NOMO-1 treated with DMSO at 0.1 percent for 48 hours (cell line): ENCODE data around the gene TXNIP.

Source experiments
- DNase-seq: peaks from one replicate; lab custom pipeline; 2025; ENCODE audit not compliant: unreplicated experiment; lab: John Stamatoyannopoulos, UW

The TXNIP gene

DNA sequence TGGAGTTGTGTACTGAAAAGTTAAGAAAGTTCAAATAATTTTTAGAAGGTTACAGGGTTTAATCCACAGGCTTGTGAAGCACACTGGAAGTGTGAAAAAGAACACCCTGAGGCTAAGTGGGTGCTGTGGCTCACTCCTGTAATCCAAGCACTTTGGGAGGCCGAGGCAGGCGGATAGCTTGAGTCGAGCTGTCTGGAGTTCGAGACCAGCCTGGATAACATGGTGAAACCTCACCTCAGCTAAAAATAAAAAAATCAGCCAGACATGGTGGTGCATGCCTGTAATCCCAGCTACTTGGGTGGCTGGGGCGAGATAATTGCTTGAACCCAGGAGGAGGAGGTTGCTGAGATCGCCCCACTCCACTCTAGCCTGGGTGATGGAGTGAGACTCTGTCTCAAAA is 9.8 kb downstream of the TXNIP start:
- DNase-seq: no peak

DNA sequence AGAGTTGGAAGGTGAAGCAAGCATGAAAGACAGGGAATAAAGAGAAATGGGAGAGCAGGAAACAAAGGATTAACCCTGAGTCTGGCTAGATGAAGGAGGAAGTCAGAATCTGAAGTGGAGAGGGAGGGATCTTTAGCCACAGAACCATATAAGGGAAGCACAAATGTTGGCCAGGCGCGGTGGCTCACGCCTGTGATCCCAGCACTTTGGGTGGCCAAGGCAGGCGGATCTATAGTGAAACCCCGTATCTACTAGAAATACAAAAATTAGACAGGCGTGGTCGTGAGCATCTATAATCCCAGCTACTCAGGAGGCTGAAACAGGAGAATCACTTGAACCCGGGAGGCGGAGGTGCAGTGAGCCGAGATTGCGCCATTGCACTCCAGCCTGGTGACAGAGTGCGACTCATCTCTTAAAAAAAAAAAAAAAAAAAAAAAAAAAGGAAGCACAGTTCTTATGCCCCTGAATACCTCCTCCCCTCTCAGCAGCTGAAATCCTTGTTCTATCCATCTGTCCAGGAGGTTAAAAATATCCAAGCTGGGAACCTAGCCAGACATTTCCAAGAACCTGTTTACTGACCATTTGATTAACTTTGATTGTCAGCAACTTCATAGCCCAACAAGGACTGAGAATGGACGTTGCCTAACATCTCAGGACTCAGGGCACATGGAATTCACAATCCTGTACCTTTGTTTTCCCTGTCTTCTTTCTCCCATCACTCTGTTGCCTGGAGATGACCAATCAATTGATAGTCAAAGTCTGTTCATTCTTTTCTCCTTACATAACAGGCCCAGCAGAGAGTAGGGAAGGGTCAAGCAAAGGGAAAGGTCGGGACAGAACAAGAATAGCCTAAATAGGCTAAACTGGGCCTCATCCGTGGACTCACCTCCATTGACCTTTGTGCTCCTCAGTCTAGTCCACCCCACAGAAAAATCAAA is 10.6 kb downstream of the TXNIP start:
- DNase-seq: peak; percentile 82

DNA sequence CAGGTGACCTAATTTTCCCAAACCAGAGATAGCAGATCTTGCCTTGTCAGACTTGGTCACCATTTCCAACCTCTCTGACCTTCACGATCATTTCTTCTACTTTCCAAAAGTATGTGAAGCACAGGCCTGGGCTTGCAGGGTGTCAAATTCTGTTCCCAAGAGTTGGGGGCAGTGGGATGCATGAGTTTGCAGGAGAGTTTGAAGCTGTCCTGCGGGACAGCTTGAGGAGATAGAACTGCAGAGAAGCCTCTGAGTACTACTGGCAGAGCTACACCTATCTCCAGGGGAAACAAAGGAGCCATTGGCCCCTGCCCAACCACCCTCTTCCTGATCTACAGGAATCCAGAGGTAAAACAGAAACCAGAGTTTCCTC is 11.3 kb downstream of the TXNIP start:
- DNase-seq: no peak

DNA sequence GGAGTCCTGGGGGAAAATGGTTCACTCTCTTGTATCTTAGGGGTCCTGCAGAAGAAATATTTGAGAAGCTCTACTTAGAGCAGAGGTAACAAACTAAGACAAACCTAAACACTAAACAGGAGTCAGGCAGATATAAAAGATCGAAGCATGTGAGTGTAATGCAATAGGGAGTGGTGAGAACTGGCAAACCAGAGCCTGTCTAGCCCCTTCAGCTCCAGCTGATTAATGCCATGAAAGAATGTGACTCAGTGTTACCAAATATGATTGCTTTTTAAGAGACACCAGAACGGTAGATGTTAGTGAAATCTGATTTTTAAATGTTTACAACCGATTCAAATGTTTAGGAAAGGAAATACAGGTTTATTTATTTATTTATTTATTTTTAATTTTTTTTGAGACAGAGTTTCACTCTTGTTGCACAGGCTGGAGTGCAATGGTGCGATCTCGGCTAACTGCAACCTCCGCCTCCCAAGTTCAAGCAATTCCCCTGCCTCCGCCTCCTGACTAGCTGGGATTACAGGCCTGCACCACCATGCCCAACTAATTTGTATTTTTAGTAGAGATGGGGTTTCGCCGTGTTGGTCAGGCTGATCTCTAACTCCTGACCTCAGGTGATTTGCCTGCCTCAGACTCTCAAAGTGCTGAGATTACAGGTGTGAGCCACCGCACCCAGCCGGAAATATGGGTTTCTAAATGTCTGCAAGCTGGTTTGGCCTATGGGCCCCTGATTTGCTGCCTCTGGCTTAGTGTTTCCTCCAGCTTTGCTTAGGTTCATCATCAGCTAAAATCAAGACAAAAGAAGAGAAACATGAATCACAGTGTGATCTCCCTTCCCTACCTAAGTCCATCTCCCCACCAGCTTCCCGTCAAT is 12.2 kb downstream of the TXNIP start:
- no peak for DNase-seq

DNA sequence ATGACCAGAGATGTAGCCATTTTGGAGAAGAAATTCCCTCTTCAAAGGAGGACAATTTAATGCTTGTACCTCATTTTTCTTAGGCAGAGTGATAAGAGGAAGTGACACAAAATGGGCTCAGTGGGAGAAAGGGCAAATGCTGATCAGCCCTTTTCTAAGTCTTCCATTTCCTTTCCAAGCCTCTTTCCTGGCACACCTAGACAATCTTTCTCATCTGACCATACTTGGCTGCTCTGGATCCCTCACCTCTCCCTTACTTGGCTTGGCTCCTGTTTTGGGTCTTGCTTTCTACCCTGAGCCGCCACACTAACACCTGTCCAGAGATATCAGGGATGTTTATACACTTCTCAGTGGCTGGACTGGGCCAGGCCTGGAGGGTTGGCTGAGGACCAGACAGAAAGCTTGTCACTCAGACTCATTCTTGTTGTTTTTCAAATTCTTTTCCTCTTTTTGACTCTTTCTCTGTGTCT is 13.1 kb downstream of the TXNIP start:
- DNase-seq: no peak

DNA sequence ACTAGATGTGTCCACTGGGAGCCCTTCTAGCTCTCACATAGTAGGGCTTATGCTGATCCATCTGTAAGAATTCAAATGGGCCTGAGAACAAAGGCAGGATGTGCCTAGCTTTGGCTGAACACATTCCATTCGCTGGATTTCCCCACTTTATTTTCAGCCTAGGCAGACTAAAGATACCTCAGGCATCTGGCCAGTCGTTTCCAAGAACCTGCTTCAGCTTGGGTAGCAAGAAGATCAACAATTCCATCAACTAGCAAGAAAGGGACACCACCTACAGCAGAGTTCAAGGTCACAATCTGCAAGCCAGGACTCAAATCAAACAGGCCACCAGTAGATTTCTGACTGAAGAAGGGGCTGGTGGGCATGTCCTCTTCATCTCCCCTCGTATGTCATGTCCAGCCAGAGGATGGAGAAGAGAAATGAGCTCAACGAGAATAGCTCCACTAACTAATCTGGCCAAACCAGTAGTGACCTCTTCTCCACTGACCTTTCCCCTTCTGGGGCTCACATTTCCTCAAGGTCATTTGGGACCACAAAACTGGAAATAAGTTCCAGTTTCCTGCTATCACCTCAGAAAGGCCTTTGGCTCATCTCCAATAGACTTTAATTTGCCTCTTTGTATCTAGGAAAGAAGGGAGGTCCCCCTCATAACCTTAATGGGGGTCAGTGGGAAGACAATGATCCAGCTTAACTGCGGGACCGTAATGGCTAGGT is 14.2 kb downstream of the TXNIP start:
- DNase-seq: no peak

DNA sequence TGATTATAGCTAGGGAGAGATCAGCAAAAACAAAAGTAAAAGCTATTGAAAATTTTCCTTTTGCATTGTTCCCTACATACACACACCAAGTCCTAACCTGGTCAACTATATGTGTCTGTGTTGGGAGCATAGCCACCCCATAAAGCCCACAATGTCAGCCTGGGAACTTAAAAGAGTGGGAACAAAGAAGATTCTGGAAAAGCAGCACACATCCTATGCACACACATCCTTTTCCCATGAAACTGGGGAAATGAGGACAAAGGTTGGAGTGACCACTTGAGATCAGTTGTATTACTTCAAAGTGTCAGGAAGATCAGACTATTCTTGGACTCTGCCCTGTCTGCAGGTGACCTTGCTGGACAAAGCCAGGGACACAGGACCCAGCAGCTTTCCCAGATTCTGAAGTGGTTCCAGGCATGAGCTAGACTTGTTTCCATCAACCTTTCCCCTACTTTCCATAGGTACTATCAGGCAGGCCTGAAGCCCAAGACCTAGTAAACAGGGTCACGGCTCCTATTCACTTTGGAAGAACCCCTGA is 15.9 kb downstream of the TXNIP start:
- no peak for DNase-seq

DNA sequence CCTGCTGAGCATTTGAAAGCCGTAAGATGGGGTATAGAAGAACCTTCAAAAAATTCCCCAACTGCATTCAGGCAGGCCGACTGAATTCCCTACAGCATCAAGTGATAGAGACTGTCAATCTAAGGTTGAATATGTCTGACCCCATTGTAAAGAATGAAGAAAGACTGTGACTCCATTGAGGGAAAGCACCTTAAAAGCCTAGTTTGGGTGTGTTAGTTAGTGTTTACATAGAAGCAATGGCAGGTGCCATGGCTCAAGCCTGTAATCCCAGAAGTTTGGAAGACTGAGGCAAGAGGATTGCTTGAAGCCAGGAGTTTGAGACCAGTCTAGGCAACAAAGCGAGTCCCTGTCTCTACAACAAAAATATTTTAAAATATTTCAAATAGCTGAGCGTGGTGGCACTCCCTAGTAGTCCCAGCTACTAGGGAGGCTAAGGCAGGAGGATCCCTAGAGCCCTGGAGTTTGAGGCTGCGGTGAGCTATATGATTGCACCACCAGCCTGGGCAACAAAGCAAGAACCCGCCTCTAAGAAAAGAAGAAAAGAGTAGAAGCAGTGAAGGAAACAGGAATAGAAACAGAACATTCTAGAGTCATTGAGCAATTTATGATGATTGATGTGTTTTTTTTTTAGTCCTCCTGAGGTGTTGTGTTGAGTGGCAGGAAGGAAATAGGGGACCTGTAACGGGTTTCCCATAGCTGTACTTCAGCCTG is 16.5 kb downstream of the TXNIP start:
- peak; percentile 90 for DNase-seq

DNA sequence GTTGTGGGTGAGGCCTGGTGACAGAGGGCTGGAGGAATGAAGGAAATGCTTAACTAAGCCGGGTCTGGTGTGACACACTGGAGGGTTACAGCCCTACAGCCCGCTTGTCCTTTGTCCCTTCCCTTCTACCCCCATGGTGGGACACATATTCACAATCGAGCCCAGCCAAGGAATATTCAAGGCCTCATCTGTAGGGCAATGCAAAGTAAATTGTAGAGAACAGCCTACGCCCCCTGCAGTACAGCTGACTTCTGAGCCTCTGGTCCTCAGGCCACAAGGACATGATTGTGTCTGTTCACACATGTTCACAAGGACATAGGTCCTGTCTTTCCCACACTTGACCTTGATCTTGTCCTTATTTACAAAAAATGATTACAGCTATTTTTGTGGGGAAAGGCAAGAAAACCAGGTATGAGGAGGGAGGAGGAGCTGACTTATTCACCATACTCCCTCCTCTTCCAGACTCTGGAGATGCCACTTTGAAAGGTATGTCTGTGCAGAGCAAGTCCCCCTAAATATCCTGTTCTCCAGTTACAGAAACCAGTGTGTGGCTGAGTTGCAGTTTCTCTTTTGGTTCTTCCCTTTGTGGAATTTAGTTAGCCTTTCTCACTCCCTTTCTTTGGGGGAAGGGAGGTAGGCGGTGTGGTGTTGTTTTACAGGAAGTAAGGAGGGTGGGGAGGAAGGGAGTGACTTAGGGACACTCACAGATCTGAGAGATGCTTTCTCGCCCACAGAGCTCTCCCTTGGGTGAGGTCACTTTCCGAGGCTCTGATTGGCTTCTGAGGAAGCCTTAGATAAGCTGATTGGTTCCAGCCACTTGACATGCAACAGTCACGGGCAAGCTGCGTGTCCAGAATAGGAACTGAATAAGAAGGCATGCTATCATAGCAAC is 17.3 kb downstream of the TXNIP start:
- DNase-seq: peak; percentile 97

DNA sequence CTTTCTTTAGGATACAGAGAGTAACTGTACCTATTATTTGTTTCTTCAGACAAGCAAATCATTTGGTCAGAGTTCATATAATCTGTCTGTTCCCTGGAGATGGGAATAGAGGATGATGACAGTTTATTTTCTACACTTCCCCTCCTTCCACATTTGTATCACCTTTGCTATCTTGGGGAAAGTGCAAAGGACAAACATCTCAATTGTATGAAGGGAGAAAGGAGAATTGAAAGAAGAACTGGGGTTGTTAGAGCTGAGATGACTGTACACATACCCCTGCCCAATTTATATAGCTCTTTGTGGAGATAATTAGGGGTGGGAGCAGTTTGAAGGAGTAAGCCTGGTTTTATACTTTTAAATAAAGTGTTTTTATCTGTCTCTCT is 17.9 kb downstream of the TXNIP start:
- no peak for DNase-seq

DNA sequence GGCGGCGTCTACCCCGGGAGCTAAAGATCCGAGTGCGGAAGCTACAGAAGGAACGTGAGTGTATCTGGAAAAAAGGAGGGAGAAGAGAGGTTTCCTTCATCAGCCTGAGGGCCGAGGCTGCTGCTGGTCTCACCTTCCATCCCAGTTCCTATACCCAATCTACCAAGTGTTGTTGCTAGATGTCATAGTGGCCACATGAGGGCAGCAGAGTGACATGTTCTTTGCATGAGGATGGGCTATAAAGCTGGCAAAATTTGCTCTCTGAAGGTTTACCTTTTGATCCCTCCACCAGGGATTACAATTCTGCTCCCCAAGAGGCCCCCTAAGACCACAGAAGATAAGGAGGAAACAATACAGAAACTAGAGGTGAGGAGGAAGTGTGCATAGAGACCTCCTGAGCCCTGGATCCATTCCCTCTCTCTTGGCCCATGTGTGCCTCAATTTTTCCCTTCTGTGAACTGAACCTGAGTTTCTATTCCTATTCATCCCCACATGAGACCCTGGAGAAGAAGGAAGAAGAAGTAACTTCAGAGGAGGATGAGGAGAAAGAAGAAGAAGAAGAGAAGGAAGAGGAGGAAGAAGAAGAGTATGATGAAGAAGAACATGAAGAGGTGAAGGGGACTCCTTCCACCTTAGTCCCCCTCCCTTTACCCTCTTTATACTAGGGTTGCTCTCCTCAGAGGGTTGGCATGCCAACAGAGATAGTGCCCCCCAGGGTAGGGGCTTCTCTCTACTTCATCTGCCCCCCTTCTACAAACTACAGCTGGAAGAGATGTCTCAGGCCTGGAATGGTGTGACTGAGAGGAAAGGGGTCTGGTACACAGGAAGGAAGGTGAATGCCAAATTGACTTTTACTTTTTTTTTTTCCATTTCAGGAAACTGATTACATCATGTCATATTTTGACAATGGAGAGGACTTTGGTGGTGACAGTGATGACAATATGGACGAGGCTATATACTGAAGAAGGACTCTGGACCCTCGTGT is 18.6 kb downstream of the TXNIP start:
- DNase-seq: peak; percentile 83

DNA sequence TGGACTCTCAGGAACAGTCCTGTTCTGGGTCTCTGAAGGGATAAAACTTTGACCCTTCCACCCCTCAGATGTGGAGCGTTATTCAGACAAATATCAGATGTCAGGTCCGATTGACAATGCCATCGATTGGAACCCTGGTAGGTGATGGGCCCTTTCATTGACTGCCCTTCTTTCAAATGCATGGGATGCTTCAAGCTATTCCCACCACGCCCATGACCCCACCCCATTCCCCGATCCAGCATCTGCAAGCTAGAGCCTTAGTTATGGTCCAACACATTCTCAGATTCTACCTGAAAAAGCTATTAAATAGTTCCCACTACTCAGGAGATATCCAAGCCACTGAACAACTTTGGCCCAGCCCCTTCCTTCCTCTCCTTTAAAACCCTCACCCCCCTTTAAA is 19.4 kb downstream of the TXNIP start:
- no peak for DNase-seq

DNA sequence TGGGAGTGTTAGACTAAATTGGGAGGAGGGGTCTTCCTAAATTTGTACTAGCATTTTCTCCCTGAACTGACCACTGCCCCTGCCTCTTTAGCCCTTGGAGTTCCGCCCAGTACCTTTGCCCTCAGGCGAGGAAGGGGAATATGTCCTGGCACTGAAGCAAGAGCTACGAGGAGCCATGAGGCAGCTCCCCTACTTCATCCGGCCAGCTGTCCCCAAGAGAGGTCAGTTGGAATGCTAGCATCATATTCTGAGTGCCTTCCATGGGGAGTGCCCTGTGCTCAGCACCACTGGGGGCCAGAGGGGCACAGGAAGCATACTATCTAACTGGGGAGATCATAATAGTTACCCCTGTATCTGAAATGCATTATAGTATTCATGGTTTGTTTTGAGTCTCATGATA is 21.2 kb downstream of the TXNIP start:
- DNase-seq: no peak

DNA sequence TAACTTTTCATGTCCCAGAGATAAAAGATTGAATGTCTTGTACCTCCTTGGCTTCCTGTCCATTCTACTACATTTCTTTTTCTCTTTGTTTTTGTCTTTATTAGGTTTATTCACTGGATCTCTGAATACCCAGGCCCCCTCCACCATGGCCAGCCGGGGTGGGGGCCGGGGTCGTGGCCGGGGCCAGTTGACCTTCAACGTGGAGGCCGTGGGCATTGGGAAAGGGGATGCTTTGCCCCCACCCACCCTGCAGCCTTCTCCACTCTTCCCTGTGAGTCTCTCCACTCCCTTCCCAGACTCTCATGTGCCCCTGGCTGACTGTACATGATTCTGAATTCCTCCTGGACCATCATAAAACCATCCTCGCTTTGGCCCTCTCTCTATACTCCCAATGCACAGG is 21.7 kb downstream of the TXNIP start:
- DNase-seq: no peak

DNA sequence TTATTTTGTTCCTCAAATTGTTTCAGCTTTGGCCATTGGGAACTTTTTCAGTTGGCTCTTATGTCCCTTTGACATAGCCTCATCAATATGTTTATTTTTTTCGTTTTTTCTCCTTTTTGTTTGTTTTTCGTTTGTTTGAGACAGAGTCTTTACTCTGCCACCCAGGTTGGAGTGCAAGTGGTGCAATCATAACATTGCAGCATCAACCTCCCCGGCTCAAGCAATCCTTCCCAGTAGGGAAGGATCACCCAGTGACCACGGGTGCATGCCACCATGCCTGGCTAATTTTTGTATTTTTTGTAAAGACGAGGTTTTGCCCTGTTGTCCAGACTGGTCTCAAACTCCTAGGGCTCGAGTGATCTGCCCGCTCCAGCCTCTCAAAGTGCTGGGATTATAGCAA is 23.8 kb downstream of the TXNIP start:
- DNase-seq: no peak

DNA sequence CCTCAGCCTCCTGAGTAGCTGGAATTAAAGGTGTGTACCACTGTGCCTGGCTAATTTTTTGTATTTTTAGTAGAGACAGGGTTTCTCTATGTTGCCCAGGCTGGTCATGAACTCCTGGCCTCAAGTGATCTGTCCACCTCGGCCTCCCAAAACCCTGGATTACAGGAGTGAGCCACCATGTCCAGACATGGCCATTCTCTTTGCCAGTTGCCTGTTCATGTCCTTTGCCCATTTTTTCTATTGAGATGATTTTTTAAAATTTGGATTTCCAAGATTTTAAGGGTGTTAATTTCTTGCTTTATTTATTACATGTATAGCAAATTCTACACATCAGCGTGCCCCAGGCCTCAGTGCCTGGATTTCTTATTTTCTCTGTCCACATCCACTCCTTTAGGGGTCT is 29.1 kb downstream of the TXNIP start:
- DNase-seq: no peak

DNA sequence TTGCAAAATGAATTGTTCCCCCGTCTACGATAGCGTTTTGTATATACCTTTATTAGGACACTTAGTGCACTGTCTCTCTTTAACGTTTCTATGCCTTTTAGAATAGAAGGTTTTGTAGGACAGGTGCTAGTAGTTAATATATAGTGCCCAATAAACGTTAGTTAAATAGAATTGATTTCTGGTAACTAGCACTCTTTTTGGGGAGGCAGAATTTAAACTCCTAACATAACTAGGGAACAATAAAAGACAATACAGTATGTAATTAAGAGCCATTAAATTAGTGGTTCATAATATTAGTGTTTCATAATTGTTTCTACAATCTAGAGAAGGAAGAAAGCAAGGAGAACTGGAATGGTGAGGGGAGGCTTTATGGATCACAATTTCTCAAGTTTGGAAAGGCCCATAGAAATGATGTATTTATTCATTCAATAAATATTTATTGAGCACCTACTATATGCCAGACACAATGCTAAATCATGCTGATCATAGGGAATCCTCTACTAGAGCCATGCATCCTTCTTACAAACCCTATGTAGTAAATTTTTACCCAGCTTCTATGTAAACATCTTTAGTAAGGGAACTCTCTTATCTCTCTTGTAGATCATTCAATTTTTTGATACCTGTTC is 31.1 kb downstream of the TXNIP start:
- DNase-seq: no peak
